ENCODE data around the gene C5orf22. TPM values are rescaled to one million over a fixed set of nuclear protein-coding genes. Genes with fewer than 3 reads are reported as not detected.

The C5orf22 gene
- 17.2 and 20.0 TPM in 2 replicates for total RNA-seq
- polyA plus RNA-seq: 20.4 and 26.9 TPM in 2 replicates
- polyA plus RNA-seq (2012): 10.8 and 14.9 TPM in 2 replicates
- polyA minus RNA-seq (ENCODE audit: low replicate concordance): 0.98 and 5.7 TPM in 2 replicates

DNA sequence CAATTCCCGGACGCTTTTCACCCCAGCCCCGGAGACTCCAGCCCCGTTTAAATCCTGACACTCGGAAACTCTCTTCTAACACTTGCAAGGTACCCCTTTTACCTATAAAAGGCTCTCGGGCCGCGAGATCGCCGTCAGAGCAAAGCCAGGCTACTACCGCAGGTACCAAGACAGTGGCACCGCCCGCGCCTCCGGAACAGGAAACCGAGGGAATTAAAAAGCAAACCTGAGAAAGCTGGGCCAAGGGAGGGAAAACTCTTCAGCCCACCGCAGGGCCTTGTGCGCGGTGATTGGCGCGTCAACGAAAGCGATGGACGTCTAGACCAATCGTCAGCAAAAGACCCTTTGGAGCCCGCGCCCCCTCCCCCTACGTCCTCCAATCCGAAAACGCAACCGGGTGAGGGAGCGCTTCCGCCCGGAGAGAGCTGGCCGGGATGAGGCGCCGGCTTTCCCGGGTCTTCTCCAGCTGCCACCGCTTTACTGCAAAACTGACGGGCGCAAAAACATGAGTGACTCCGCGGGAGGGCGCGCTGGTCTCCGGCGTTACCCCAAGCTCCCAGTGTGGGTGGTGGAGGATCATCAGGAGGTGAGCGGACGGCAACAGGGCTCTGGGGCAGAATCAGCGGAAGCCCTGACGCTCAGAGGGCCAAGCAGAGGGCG lies at the start of gene C5orf22, which contains the start of gene DROSHA:
TSS of gene C5orf22 (plus strand) at position 414 of the 660 bp plus-strand sequence. CDS start at position 506, 92 bp downstream.
TSS of gene DROSHA (minus strand) at position 206 of the 660 bp plus-strand sequence. CDS start 3,034 bp downstream, outside the sequence.
- H3K4me3 ChIP-seq (replicated peaks in 1 of 4; ENCODE audit: control extremely low read depth in 1 of 4, insufficient read depth in 1 of 4, low read depth in 3 of 4, low read length in 4 of 4): peak within 1 kb of the TSS; percentile 74 to 96 (median 88)
- H3K79me2 ChIP-seq (ENCODE audit: control insufficient read depth, insufficient read depth, low read length): peaks cover 32% of the 10 kb centered on the region
- DNase-seq (ENCODE audit: low read depth in 2 of 2): peak; percentile 95 to 96
- H2AFZ ChIP-seq (ENCODE audit: low read length): peak within 1 kb of the TSS; percentile 88
- peak within 1 kb of the TSS; percentile 61 for H3K9ac ChIP-seq (ENCODE audit: insufficient read depth, low read length)
- H3K4me2 ChIP-seq (ENCODE audit: extremely low read depth, insufficient read depth, low read length): peak within 1 kb of the TSS; percentile 90
- no peaks in the 10 kb centered on the region for H3K9me3 ChIP-seq (ENCODE audit: control insufficient read depth, insufficient read depth, low read depth, low read length)
- H3K27me3 ChIP-seq (ENCODE audit: control insufficient read depth, insufficient read depth, low read length): no peaks in the 10 kb centered on the region
- H4K20me1 ChIP-seq (ENCODE audit: control insufficient read depth, extremely low read depth, insufficient read depth, low read length): no peaks in the 10 kb centered on the region
- H3K4me1 ChIP-seq (ENCODE audit: control insufficient read depth, extremely low read depth, insufficient read depth, low read length): peaks cover 7% of the 10 kb centered on the region
- peaks cover 10% of the 10 kb centered on the region for H3K36me3 ChIP-seq (ENCODE audit: control insufficient read depth, insufficient read depth, low read length)
- peak within 1 kb of the TSS; percentile 84 for H3K27ac ChIP-seq (ENCODE audit: insufficient read depth, low read length)
- TF ChIP-seq EZH2 (IDR thresholded peaks at IDR 0.05; ENCODE audit: low read length, missing control alignments): no peak
- TF ChIP-seq, protein P1, sequence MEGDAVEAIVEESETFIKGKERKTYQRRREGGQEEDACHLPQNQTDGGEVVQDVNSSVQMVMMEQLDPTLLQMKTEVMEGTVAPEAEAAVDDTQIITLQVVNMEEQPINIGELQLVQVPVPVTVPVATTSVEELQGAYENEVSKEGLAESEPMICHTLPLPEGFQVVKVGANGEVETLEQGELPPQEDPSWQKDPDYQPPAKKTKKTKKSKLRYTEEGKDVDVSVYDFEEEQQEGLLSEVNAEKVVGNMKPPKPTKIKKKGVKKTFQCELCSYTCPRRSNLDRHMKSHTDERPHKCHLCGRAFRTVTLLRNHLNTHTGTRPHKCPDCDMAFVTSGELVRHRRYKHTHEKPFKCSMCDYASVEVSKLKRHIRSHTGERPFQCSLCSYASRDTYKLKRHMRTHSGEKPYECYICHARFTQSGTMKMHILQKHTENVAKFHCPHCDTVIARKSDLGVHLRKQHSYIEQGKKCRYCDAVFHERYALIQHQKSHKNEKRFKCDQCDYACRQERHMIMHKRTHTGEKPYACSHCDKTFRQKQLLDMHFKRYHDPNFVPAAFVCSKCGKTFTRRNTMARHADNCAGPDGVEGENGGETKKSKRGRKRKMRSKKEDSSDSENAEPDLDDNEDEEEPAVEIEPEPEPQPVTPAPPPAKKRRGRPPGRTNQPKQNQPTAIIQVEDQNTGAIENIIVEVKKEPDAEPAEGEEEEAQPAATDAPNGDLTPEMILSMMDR (conservative IDR thresholded peaks at IDR 0.05 in 1 of 2, IDR thresholded peaks at IDR 0.05 in 1 of 2; ENCODE audit: low read depth in 1 of 2, low read length in 2 of 2): peak in 1 of 2 donors; percentile 6

DNA sequence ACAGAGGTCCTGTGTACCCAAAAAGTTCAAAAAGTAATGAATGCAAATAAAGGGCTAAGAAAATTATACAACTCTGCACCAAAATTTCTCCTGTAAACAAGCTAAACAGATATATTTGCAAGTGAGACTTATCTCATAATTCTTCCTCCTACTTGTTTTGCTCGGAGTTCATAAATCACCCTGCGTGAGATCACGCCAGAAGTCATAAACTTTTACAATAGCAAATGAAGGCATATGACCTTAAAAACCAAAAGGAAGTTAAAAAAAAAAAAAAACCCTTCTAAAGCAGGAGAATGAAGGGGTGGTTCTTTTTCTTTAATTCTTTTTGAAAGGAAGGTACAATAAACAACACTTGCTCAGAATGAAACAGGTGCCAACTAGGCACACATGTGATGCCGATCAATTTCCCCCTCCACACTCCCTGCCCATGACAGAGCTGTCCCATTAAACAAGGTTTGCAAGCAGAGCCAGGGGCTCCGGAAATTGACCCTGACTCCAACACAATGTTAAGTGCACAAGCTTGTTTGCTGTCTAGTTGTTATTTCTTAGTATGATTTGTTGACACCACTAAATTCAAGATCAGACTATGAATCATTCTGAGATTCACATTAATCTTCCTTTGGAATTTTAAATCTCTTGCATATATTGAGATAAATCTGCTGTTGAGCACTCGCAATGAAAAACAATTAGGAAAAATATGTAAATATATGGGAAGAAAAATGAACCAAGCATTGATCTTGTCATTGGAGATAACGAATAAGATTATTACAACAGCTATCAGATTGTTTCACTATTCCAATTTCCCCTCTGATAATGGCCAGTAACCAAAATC lies 46.5 kb upstream of the C5orf22 start:
- TF ChIP-seq, protein P1 (conservative IDR thresholded peaks at IDR 0.05 in 1 of 2, IDR thresholded peaks at IDR 0.05 in 1 of 2; ENCODE audit: low read depth in 1 of 2, low read length in 2 of 2): no peak
- no peak for TF ChIP-seq EZH2 (IDR thresholded peaks at IDR 0.05; ENCODE audit: low read length, missing control alignments)
- DNase-seq (ENCODE audit: low read depth in 2 of 2): no peak
- no peaks in the 10 kb centered on the region for H4K20me1 ChIP-seq (ENCODE audit: control insufficient read depth, extremely low read depth, insufficient read depth, low read length)
- H3K27me3 ChIP-seq (ENCODE audit: control insufficient read depth, insufficient read depth, low read length): no peaks in the 10 kb centered on the region
- H3K79me2 ChIP-seq (ENCODE audit: control insufficient read depth, insufficient read depth, low read length): no peaks in the 10 kb centered on the region
- H3K36me3 ChIP-seq (ENCODE audit: control insufficient read depth, insufficient read depth, low read length): peaks cover 1% of the 10 kb centered on the region
- H2AFZ ChIP-seq (ENCODE audit: low read length): no peak overlapping the region
- H3K9ac ChIP-seq (ENCODE audit: insufficient read depth, low read length): no peak overlapping the region
- no peak overlapping the region for H3K27ac ChIP-seq (ENCODE audit: insufficient read depth, low read length)
- no peaks in the 10 kb centered on the region for H3K4me1 ChIP-seq (ENCODE audit: control insufficient read depth, extremely low read depth, insufficient read depth, low read length)
- H3K9me3 ChIP-seq (ENCODE audit: control insufficient read depth, insufficient read depth, low read depth, low read length): no peaks in the 10 kb centered on the region
- H3K4me3 ChIP-seq (replicated peaks in 1 of 4; ENCODE audit: control extremely low read depth in 1 of 4, insufficient read depth in 1 of 4, low read depth in 3 of 4, low read length in 4 of 4): no peak overlapping the region
- no peak overlapping the region for H3K4me2 ChIP-seq (ENCODE audit: extremely low read depth, insufficient read depth, low read length)

DNA sequence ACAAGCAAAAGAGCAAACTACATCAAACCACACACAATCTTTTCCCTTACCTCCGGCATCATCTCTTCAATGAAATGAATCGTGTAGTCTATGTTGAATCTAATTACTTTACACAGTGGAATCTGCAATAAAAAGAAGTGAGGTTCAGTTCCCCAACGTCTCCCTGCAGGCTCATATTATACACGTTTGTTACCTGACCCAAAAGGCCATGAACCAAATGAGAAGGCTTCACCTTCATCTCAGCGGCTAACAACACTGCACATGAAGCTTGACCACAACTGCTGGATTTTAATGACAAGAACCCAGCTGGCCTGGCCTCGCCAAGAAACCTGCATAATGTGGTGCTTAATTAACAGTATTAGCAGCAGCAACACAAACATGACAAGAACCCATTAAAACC lies 45.7 kb upstream of the C5orf22 start:
- Histone ChIP-seq H3K36me3 (ENCODE audit: control insufficient read depth, insufficient read depth, low read length) (peaks cover 1% of the 10 kb centered on the region), H3K4me3 (replicated peaks in 1 of 4; ENCODE audit: control extremely low read depth in 1 of 4, insufficient read depth in 1 of 4, low read depth in 3 of 4, low read length in 4 of 4) (no peak overlapping the region), H3K9me3 (ENCODE audit: control insufficient read depth, insufficient read depth, low read depth, low read length) (no peaks in the 10 kb centered on the region), H3K79me2 (ENCODE audit: control insufficient read depth, insufficient read depth, low read length) (no peaks in the 10 kb centered on the region), H3K9ac (ENCODE audit: insufficient read depth, low read length) (no peak overlapping the region), H3K4me1 (ENCODE audit: control insufficient read depth, extremely low read depth, insufficient read depth, low read length) (no peaks in the 10 kb centered on the region), H4K20me1 (ENCODE audit: control insufficient read depth, extremely low read depth, insufficient read depth, low read length) (no peaks in the 10 kb centered on the region), H2AFZ (ENCODE audit: low read length) (no peak overlapping the region), H3K4me2 (ENCODE audit: extremely low read depth, insufficient read depth, low read length) (no peak overlapping the region), H3K27me3 (ENCODE audit: control insufficient read depth, insufficient read depth, low read length) (no peaks in the 10 kb centered on the region), H3K27ac (ENCODE audit: insufficient read depth, low read length) (no peak overlapping the region)
- TF ChIP-seq, protein P1 (conservative IDR thresholded peaks at IDR 0.05 in 1 of 2, IDR thresholded peaks at IDR 0.05 in 1 of 2; ENCODE audit: low read depth in 1 of 2, low read length in 2 of 2): no peak
- no peak for TF ChIP-seq EZH2 (IDR thresholded peaks at IDR 0.05; ENCODE audit: low read length, missing control alignments)
- DNase-seq (ENCODE audit: low read depth in 2 of 2): no peak
